ENCODE measurements around the gene CHD6. TPM values are rescaled to one million over a fixed set of nuclear protein-coding genes. Genes with fewer than 3 reads are reported as not detected.
A peak's percentile ranks its signal among the peaks of the same experiment; 100 is the strongest.

CHD6 gene
- polyA plus RNA-seq, 10 donors, result 15.4 to 27.1 (median 21.8) TPM

GRCh38 chr20:41403604-41404003 is 214.6 kb downstream of the CHD6 start:
- DNase-seq, result no peak

- peak in 2 of 3 donors; percentile 55 to 85 for DNase-seq
Observed at GRCh38 chr20:41398408-41398807, 219.8 kb downstream of the CHD6 start.

GRCh38 chr20:41395667-41396664 is 222.2 kb downstream of the CHD6 start:
- DNase-seq, result peak in 2 of 3 donors; percentile 80 to 88

GRCh38 chr20:41394931-41395666 is 223.1 kb downstream of the CHD6 start:
- peak in 1 of 3 donors; percentile 54 for DNase-seq

GRCh38 chr20:41394081-41394480 is 224.1 kb downstream of the CHD6 start:
- DNase-seq, result peak in 1 of 3 donors; percentile 29

GRCh38 chr20:41393705-41394066 is 224.5 kb downstream of the CHD6 start:
- no peak for DNase-seq

GRCh38 chr20:41392871-41393704 is 225.1 kb downstream of the CHD6 start:
- peak in 2 of 3 donors; percentile 75 to 93 for DNase-seq

- DNase-seq, result no peak
Observed at GRCh38 chr20:41392295-41392694, 225.9 kb downstream of the CHD6 start.

GRCh38 chr20:41391587-41392001 is 226.6 kb downstream of the CHD6 start:
- no peak for DNase-seq

GRCh38 chr20:41390889-41391288 is 227.3 kb downstream of the CHD6 start:
- DNase-seq, result no peak

- peak in 1 of 3 donors; percentile 87 for DNase-seq
Observed at GRCh38 chr20:41387444-41387851, 230.7 kb downstream of the CHD6 start.

- peak; percentile 73 to 96 (median 90) for DNase-seq
Observed at GRCh38 chr20:41386502-41387427, 231.4 kb downstream of the CHD6 start.

- peak in 2 of 3 donors; percentile 48 to 83 for DNase-seq
Observed at GRCh38 chr20:41382791-41383305, 235.3 kb downstream of the CHD6 start.

GRCh38 chr20:41380551-41381193 is 237.5 kb downstream of the CHD6 start:
- peak in 1 of 3 donors; percentile 36 for DNase-seq

- no peak for DNase-seq
Observed at GRCh38 chr20:41379551-41379950, 238.6 kb downstream of the CHD6 start.

GRCh38 chr20:41377275-41377674 is 240.9 kb downstream of the CHD6 start:
- DNase-seq, result no peak

GRCh38 chr20:41376349-41376748 is 241.8 kb downstream of the CHD6 start:
- DNase-seq, result no peak

- no peak for DNase-seq
Observed at GRCh38 chr20:41375846-41376245, 242.3 kb downstream of the CHD6 start.
